Activated CD4-positive, CD25-positive, alpha-beta regulatory T cell treated with anti-CD3 and anti-CD28 coated beads, Interleukin-2, amount 50 U/mL, for 72 hours (primary cell): Measurements from ENCODE around the gene L3MBTL3.

Experiments used
- DNase-seq: peaks from one replicate; pipeline ENCODE4 v3.0.0; 2021

The L3MBTL3 gene

GRCh38 chr6:130027948-130028347 lies 9.6 kb downstream of the L3MBTL3 start:
- no peak for DNase-seq

GRCh38 chr6:130029163-130029562 lies 10.8 kb downstream of the L3MBTL3 start:
- DNase-seq = no peak

GRCh38 chr6:130032758-130033340 lies 14.5 kb downstream of the L3MBTL3 start:
- no peak for DNase-seq

- DNase-seq = no peak
Observed at GRCh38 chr6:130033949-130034348, 15.6 kb downstream of the L3MBTL3 start.

- DNase-seq = no peak
Observed at GRCh38 chr6:130034378-130035146, 16.2 kb downstream of the L3MBTL3 start.

- DNase-seq = no peak
Observed at GRCh38 chr6:130035211-130035610, 16.8 kb downstream of the L3MBTL3 start.

GRCh38 chr6:130037207-130037811 lies 18.9 kb downstream of the L3MBTL3 start:
- no peak for DNase-seq

GRCh38 chr6:130041594-130041993 lies 23.2 kb downstream of the L3MBTL3 start:
- no peak for DNase-seq

- no peak for DNase-seq
Observed at GRCh38 chr6:130043344-130043743, 25.0 kb downstream of the L3MBTL3 start.

GRCh38 chr6:130045622-130046021 lies 27.2 kb downstream of the L3MBTL3 start:
- no peak for DNase-seq

- no peak for DNase-seq
Observed at GRCh38 chr6:130046671-130047070, 28.3 kb downstream of the L3MBTL3 start.

GRCh38 chr6:130047088-130047995 lies 29.0 kb downstream of the L3MBTL3 start:
- DNase-seq = no peak

- no peak for DNase-seq
Observed at GRCh38 chr6:130050230-130050629, 31.8 kb downstream of the L3MBTL3 start.

GRCh38 chr6:130054725-130055124 lies 36.3 kb downstream of the L3MBTL3 start:
- DNase-seq = no peak

GRCh38 chr6:130055271-130055670 lies 36.9 kb downstream of the L3MBTL3 start:
- no peak for DNase-seq

- no peak for DNase-seq
Observed at GRCh38 chr6:130057495-130057894, 39.1 kb downstream of the L3MBTL3 start.

- no peak for DNase-seq
Observed at GRCh38 chr6:130063806-130064205, 45.4 kb downstream of the L3MBTL3 start.

GRCh38 chr6:130065609-130066156 lies 47.3 kb downstream of the L3MBTL3 start:
- DNase-seq = no peak

GRCh38 chr6:130069485-130069884 lies 51.1 kb downstream of the L3MBTL3 start:
- no peak for DNase-seq

- DNase-seq = no peak
Observed at GRCh38 chr6:130070326-130070725, 51.9 kb downstream of the L3MBTL3 start.

GRCh38 chr6:130070792-130071191 lies 52.4 kb downstream of the L3MBTL3 start:
- DNase-seq = no peak

- no peak for DNase-seq
Observed at GRCh38 chr6:130075879-130076460, 57.6 kb downstream of the L3MBTL3 start.
